Measurements from ENCODE around the gene TNFSF9. TPM values are rescaled to one million over a fixed set of nuclear protein-coding genes. Genes with fewer than 3 reads are reported as not detected.
"Not testable (repeated sequence)": the region's sequence is repeated elsewhere in the genome, so short reads cannot be mapped to it uniquely, and the experiment has no call there.

TNFSF9 gene
- total RNA-seq, 4 donors from 2014 or later: 0.17 to 0.27 TPM; not detected in 2

- Histone ChIP-seq H3K27me3 (peaks cover 17% of the 10 kb centered on the region), H3K4me3 (no peak overlapping the region), H3K27ac (no peak overlapping the region), H3K4me1 (no peaks in the 10 kb centered on the region), H3K9me3 (no peaks in the 10 kb centered on the region), H3K36me3 (no peaks in the 10 kb centered on the region)
- no peak for ATAC-seq
- 80 to 90% methylated on average over 1 to 2 of the region's 3 CpGs for WGBS, 2 donors (ENCODE audit: low coverage in 1 of 2)
- TF ChIP-seq CTCF (IDR thresholded peaks at IDR 0.05) (no peak), POLR2AphosphoS5 (IDR thresholded peaks at IDR 0.05) (no peak), EP300 (IDR thresholded peaks at IDR 0.05) (no peak), POLR2A (IDR thresholded peaks at IDR 0.05) (no peak)
These were observed 20.3 kb downstream of the TNFSF9 start for GRCh38 chr19:6551091-6551490.

- TF ChIP-seq POLR2A (IDR thresholded peaks at IDR 0.05) (no peak), POLR2AphosphoS5 (IDR thresholded peaks at IDR 0.05) (no peak), CTCF (IDR thresholded peaks at IDR 0.05) (no peak), EP300 (IDR thresholded peaks at IDR 0.05) (no peak)
- Histone ChIP-seq H3K36me3 (no peaks in the 10 kb centered on the region), H3K27me3 (peaks cover 17% of the 10 kb centered on the region), H3K27ac (no peak overlapping the region), H3K9me3 (no peaks in the 10 kb centered on the region), H3K4me3 (no peak overlapping the region), H3K4me1 (no peaks in the 10 kb centered on the region)
- WGBS, 2 donors (ENCODE audit: low coverage in 1 of 2): 17 to 25% methylated on average over 2 to 3 of the region's 28 CpGs
- ATAC-seq: no peak
These were observed 21.0 kb downstream of the TNFSF9 start for GRCh38 chr19:6551607-6552450.

GRCh38 chr19:6556043-6556449 is 25.2 kb downstream of the TNFSF9 start:
- Histone ChIP-seq H3K9me3 (no peaks in the 10 kb centered on the region), H3K4me3 (no peak overlapping the region), H3K4me1 (no peaks in the 10 kb centered on the region), H3K36me3 (no peaks in the 10 kb centered on the region), H3K27me3 (peaks cover 44% of the 10 kb centered on the region), H3K27ac (no peak overlapping the region)
- TF ChIP-seq CTCF (IDR thresholded peaks at IDR 0.05): no peak
- TF ChIP-seq EP300 (IDR thresholded peaks at IDR 0.05): no peak
- no peak for TF ChIP-seq POLR2AphosphoS5 (IDR thresholded peaks at IDR 0.05)
- no peak for TF ChIP-seq POLR2A (IDR thresholded peaks at IDR 0.05)
- ATAC-seq: no peak
- WGBS, 2 donors (ENCODE audit: low coverage in 1 of 2): 85 to 100% methylated on average over 2 of the region's 2 CpGs

GRCh38 chr19:6556480-6557195 is 25.8 kb downstream of the TNFSF9 start:
- TF ChIP-seq POLR2AphosphoS5 (IDR thresholded peaks at IDR 0.05) (no peak), EP300 (IDR thresholded peaks at IDR 0.05) (no peak)
- no peak overlapping the region for H3K27ac ChIP-seq
- no peak for ATAC-seq
- H3K4me1 ChIP-seq: no peaks in the 10 kb centered on the region
- 64 to 69% methylated on average over 8 to 10 of the region's 11 CpGs for WGBS, 2 donors (ENCODE audit: low coverage in 1 of 2)
- no peaks in the 10 kb centered on the region for H3K9me3 ChIP-seq
- peaks cover 44% of the 10 kb centered on the region for H3K27me3 ChIP-seq
- H3K4me3 ChIP-seq: no peak overlapping the region
- H3K36me3 ChIP-seq: no peaks in the 10 kb centered on the region

GRCh38 chr19:6562437-6562836 is 31.6 kb downstream of the TNFSF9 start:
- ATAC-seq, H3K36me3 ChIP-seq, H3K4me3 ChIP-seq, H3K27ac ChIP-seq, H3K4me1 ChIP-seq: not testable (repeated sequence)
- H3K27me3 ChIP-seq: peaks cover 62% of the 10 kb centered on the region
- H3K9me3 ChIP-seq: peaks cover 0 to 18% (median 0%) of the 10 kb centered on the region in 3 donors
- 33% methylated on average over 1 of the region's 1 CpG; no CpG with 5 or more reads in 1 of the 2 donors for whole genome bisulfite sequencing, 2 donors (ENCODE audit: low coverage in 1 of 2)
